Fibroblast of skin of right biceps (primary cell): Measurements from ENCODE around the gene C4orf17.
"Not testable (repeated sequence)": the region's sequence is repeated elsewhere in the genome, so short reads cannot be mapped to it uniquely, and the experiment has no call there.

ENCODE experiments used
- DNase-seq: peaks from one replicate; pipeline ENCODE4 v3.0.0-alpha.2; 2013

C4orf17 gene

DNA sequence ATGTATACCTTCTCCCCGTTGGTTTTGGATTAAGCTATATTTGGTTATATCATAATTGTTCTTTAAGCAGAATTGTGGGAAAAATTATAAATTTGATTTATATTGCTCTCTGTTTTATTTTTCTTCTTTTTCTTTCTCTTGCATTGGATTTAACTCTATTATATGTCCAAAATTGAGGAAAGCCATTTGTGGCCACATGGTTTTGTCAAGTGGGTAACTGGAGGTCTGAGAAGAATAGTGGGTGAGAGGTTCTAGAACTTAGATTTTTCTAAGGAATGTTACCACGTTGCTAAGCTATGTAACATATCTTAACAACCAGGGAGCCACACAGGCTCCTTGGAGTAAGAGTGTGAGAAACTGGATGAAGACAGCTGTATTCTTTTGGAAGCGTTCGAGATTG is at the start of gene C4orf17:
Gene C4orf17, plus strand, starts transcription at position 301 of the 400 bp plus-strand sequence. CDS start 2,061 bp downstream, outside the sequence.
- DNase-seq: no peak

DNA sequence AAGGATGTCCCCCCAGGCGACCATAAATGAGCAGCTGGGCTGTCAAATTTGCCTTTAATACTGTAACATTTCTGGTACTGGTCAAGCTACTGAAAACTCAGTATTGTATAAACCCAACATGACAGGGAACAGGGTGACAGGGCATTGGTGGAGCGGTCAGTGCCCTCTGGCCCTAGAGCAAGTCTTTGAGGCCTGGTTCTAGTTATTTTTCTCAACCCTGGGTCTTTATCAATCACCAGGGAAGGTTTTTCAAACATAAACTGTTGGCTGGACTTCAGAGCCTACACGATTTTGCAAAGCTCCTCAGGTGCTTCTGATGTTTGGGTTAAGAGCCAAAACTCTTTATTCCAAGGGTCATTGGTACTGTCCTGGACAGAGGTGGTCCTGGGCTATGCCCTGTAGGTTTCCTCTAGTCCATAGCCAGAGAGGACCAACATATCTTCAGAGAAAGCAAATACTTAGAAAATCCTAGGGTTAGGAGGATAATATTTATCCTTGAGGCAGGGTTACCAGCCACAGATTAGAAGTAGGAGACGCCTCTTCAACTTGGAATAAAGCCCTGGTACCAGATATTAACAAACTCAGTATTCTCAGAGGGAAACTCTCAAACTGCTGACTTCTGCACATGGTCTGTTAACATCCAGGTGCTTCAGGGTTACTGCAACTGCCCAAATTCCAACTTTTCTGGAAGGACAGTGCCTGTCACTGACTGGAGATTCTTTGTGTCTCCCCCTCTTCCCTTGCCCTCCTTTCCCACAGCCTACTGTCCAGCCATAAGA is 49.0 kb upstream of the C4orf17 start:
- DNase-seq: no peak

DNA sequence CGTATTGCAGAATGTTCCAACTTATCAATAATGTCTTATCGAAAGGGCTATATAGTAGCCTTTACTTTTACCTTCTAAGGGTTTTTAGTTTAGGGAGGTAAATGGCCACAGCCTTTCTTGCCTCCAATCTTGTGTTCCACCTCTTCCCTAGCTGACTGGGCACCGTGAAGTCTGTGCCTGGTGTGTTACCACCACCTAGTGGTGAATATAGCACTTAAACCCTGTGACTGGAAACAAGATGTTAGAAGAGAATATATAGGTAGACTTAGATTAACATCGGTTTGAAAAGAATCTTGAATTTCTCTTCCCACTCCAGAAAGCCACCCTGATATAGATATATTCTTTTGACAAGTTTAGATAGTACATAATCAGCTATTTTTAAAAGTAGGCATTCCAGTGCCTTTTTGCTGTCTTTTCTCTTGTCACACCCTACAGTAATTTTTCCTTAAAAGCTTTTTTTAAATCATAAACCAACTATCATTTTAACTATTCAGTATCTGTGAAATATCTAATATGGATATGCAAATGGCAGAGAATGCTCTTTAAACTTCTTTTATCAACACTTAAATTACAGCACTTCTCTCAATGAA is 47.9 kb upstream of the C4orf17 start:
- DNase-seq: peak; percentile 67

DNA sequence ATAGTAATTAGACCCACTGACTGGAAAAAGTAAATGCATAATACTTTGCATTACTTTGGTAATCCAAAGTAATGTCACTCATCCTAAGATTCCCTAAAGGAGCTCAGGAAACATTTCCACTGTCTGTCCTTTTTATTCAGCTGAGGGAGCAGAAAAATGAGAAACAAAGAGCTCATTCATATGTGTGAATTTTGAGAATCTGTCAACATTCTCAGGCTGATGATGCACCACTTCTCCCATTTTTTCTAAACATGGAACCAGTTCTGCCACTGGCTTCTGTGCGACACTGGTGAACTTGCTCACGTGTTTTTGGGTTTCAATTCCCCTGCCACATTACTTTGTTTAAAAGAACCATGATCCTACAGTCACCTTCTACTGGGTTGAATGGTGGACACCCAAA is 47.3 kb upstream of the C4orf17 start:
- no peak for DNase-seq

DNA sequence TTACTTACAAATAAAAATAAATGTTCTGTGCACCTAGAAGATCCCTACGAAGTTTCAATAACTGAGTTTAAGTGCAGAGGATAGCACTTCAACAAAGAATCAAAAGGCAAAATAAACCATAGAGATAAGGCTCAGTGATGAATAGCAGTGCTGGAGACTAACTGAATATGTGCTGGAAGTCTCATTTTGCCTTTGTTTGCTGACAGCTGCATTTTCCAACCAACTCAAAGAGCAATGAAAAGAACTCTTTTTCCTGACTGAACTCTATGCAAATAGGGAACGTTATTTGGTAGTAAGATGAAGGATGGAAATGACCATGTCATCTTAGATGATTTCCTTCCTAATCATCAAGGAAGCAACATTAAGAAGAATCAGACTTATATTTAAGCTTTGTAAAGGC is 42.9 kb upstream of the C4orf17 start:
- no peak for DNase-seq

DNA sequence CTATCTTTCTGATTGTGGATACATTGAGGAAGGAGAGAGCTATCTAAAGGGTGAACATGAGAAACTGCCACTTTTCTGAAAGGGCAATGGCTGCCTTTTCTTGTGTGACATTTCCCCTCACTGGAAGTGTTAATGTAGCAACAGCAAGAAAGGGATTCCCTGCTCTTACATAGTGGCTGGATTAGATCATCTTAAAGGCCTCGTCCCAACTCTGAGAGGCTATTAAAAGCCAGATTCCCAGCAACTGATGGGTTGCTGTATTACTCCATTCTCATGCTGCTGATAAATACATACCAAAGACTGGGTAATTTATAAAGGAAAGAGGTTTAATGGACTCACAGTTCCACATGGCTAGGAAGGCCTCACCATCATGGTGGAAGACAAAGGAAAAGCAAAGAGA is 41.9 kb upstream of the C4orf17 start:
- DNase-seq: peak; percentile 3

DNA sequence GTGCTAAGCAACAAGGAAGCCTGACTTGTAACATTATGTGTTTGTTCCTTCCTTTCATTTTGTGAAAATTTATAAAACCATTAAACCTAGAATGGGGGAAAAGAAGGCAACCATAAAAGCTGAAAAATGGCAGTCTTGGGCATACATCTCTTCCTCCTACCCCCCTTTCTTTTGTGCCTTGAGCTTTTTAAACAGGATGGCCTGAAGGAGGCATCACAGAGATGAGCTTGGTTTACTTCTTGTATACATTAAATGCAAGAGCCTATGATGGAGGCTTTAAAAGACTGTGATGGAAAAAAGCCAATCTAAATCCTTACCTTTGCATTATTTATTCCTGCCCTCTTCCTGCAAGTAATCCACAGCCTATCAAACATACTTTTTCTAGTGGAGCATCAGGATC is 39.5 kb upstream of the C4orf17 start:
- no peak for DNase-seq

DNA sequence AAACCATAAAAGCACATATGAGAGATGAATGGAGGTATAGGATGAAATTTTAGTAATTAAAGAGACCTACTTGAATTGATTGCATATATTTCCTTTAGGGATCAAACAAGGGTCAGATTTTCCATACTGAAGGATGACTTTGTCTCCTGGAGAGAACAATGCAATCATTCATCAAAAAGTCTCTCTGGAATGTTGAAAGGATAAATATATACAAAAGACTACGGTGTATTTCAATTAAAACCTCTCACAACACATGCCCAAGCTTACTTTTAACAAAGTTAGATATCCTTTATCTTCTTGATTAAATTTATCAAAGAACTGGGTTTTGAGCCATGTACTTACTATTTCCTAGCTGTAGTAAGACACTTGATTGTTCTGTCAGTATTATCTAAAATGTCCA is 38.9 kb upstream of the C4orf17 start:
- DNase-seq: no peak

DNA sequence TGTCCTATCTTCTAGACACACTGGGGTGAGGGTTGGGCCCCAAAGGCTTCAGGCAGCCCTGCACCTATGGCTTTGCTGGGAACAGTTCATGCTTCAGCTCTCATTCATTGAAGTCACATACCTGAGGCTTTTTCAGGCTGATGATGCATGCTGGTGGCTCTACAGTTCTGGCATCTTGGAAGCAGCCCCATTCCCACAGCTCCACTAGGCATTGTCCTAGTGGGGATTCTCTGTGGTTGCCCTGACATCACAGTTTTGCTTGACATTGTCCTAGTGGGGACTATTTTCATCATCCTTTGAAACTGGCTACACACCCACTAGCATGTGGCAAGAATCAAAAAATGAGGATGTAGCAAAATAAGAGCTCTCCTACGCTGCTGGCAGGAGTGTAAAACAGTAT is 37.7 kb upstream of the C4orf17 start:
- peak; percentile 33 for DNase-seq

DNA sequence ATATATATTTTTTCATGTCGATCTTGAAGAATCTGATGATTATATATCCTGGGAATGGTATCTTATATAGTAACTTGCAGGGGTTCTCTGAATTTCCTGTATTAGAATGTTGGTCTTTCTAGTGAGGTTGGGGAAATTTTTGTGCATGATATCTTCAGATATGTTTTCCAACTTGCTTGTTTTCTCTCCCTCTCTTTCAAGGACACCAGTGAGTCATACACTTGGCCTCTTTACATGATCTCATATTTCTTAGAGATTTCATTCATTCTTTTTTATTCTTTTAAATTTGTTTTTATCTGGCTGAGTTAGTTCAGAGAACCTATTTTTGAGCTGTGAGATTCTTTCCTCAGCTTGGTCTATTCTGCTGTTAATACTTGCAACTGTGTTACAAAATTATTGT is 27.2 kb upstream of the C4orf17 start:
- DNase-seq: no peak

DNA sequence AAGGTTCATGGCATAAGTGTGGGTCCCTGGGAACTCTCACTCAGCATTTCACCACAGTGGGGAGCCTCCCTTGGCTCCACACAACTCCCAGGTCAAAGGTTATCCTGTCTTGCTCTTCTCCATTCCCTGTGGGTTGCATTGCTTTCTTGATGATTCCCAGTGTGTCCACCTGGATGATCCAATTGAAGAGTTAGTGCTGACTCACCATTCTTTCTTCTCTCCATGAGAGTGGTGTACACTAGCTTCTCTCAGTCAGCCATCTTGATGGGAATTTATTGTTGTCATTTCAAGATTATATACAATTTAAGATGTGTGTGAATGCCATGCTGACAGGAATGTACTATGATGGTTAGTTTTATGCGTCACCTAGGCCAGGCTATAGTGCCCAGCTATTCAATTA is 25.6 kb upstream of the C4orf17 start:
- no peak for DNase-seq

DNA sequence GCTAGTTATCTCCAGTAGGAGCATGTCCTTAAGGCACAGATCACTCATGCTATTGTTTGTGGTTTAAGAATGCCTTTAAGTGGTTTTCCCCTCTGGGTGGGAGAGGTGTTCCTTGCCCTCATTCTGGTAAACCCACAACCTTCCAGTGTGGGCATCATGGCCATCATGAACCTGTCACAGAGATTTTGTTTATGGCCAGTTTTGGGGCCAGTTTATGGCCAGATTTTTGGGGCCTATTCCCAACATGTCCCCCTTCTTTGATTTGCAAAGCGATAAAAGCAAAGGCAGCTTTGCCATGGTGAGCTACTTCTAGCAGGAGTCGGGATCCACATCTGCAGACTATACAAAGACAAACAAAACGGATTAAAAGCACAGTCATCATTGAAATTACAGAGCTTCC is 24.2 kb upstream of the C4orf17 start:
- DNase-seq: not testable (repeated sequence)

DNA sequence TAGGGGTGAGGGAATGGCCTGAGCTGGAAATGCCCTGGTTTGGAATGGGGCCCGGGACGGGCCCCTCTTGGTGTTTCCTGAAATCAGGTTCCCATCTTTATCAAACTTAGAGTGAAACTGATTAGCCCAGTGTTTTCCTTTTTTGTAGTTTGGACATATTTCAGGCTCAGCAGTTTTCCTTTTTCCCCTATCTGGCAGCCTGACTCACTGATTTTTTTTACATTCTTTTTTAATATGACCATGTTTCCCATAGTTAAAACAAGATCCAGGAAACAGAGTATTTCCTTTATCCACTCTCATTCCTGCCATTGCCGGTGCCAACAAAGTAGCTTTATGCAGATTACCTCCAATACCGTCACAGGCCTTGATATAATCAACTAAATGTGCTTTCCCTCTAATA is 20.5 kb upstream of the C4orf17 start:
- no peak for DNase-seq

DNA sequence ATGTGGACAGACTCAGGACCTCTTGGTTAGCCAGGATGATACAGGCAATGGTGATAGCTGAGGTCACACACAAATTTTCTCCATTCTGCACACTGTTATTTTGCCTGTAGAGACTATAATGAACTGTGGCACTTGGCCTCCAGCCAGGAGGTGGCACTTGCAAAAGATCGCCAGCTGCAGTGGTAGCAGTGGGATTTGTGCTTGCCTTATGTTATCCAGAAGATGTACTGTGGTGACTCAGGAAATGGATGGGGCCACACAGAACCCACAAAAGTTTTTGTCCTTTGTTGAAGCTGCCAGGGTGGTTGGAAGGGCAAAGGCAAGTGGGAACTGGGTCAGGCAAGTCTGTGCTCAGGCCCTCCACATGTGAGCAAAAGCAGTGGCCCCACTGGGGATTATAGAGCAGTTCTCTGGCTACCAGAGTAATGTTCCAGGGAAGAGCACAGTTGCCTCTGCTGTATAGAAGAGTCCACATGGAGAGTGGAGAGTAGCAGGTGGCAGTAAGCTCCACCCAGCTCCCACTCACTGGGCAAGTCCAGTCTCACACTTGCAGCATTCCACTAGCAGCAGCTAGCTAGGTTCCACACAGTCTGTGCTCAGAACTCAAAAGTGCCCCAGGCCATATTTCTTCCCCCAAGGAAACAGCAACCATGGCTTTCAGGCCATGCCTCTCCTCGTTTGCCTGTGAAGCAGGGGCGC is 5.9 kb upstream of the C4orf17 start:
- DNase-seq: no peak

DNA sequence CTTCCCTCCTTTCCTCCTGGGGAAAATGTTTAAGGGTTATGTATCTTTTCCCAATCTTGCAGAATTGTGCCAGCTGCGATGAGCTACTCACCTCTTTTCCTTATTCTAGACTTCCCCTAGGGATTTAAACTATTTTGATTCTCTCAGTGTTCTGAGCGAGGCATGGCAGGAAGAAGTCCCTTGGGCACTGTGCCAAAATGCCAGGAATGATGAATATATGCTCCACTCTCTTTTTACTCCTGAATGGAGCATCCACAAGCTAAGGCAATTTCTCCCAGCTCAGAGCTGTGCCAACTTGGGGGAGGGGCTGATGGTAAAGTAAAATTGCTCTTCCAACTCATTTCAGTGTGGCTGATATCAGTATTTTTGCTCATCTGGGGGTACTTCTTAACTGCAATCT is 4.0 kb upstream of the C4orf17 start:
- peak; percentile 5 for DNase-seq

DNA sequence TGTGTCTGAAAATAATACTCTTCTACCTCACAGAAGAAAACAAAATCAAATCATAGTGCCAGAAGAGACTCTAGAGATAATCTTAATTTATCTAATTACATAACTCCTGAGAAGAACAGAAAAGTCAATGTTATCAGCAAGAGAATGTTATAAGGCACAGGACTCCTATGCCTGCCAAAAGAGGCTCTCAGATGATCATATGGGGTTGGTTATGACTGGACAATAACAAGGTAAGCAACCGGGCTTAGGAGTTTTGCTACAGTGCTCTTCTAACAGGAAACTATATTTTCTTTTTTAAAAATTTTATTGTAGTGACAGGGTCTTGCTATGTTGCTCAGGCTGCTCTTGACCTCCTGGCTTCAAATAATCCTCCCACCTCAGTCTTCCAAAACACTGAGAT is 3.5 kb upstream of the C4orf17 start:
- DNase-seq: no peak

DNA sequence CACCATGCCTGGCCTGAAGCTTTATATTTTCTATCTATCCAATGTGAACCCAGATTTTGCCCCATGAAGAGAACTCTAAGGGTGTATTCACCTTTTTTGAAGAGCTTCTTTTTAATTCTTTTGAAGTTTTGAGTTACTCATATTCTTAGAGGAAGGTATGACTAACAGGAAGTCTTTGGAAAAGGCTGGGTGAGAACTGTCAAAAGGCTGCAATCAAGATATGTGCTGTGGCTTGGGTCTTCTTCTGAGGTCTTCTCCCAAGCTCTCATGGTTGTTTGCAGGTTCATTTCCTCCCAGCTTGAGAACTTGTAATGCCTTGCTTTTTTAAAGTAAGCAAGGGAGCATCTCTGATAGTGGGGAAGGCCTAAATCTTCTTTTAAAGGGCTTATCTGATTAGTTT is 3.1 kb upstream of the C4orf17 start:
- no peak for DNase-seq

DNA sequence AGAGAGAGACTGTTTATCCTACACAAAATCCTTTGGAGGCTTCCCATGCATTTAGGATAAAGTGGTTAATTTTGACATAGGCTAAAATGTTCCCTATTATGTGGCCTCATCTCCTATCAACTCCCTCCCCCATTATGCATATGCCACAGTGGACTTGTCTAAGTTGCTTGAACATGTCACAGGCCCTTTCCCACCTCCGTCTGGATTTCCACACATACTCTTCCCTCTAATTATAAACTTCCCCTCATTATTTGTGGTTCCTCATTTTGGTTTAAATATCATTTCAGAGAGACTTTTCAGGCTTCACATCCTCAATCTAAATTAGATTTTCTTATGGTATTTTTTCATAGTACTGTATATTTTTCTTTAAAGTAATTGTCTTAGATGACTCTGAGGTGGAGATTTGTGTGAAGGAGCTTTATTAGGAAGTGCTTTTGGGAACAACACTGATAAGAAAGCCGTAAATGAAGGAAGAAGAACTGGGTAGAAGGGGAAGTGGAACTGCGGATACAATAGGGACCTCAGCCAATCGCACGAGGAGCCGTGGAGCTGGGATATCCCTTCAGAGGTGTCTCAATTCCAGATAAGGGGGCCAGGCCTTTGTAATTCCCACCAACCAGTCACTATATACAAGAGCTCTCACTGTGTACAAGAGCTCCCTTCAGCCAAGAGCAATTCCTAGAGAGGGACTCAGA is 7.9 kb downstream of the C4orf17 start:
- DNase-seq: no peak

DNA sequence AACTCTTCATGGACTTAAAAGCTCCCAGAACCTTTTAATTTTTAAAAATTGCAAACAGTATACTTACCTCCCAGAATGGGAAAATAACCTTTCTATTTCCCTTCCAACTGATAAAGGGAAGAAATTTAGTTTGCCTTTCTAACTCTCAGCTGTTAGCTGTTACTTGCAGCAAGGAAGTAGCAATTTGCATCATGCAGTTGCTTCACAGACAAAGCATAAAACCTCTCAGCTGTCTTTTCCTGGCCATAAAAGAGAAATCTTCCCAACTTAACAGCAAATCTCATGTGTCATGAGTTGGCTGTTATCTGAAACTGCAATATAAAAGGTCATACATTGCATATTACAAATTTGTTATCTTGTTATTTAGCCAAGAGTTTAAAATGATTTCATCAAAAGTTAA is 18.4 kb downstream of the C4orf17 start:
- peak; percentile 13 for DNase-seq

DNA sequence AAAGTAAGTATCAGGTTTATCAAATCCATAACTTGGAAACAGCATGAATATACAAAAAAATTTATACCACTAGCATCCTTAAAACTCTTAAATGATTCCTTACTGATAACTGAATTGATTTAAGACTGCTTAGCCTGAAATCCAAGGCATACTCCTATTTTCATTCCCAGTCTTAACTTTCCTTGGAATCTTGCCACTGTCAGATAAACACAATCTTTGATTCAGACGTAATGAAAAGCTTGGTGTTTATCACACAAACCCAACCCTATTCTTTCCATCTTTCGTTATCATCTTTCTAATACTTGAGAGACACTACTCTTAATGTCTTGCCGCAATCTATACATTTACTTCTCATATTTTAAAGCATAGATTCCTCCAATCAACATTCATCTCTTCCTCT is 19.1 kb downstream of the C4orf17 start:
- no peak for DNase-seq

DNA sequence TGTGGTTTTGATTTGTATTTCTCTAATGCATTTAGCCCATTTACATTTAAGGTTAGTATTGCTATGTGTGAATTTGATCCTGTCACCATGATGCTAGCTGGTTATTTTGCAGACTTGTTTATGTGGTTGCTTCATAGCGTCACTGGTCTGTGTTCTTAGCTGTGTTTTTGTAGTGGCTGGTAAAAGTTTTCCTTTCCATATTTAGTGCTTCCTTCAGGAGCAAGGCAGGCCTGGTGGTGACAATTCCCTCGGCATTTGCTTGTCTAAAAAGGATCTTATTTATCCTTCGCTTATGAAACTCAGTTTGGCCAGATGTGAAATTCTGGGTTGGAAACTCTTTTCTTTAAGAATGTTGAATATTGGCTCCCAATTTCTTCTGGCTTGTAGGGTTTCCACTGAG is 23.9 kb downstream of the C4orf17 start:
- not testable (repeated sequence) for DNase-seq

DNA sequence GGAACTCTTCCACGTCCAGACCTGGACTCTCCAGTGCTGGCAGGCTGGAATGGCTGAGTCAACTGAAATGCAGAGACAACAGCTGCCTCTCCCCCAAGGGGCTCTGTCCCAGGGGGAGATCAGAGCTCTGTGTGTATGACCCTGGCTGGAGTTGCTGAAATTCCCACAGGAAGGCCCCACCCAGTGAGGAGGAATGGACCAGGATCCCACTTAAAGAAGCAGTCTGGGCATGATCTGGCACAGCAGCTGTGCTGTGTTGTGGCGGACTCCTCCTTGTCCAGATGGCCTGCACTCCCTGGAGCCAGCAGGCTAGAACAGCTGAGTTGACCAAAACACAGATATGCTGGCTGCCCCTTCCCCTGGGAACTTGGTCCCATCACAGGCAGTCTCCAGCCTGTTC is 25.4 kb downstream of the C4orf17 start:
- DNase-seq: no peak

DNA sequence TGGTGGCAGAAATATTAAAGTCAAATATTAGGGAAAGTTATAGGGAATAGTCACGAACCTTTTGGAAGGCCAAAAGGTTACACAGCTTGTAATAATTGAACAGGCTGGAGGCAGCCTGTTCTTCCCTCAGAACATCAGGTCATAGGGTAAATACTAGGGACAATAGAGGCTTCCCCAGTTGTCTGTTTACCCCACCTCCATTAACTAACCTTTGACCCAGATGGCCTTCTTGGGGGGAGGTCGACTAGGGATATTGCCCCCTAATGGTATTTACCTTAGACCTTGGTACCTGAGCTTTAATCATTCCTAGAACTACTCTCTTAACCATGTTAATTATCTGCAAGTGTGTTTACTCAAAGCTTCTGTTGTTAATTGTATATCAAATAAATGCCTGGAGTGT is 26.0 kb downstream of the C4orf17 start:
- no peak for DNase-seq

DNA sequence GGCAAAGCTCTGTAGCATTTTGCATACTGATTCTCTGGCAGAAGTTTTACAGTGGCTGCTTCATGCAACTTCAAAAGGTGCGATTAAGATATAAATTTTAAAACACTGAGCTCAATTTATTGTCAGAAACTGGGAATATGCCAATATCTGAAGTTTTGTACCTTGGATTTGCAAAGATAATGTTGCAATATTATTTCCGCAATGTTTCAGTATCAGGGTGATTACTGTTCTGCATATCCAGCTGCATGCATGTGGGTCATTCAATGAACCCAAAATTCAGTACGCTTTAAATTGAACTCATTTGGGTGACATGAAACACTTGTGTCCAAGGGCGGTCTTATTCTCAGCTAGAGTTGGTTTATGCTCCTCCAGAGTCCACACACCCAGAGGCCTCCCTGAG is 26.9 kb downstream of the C4orf17 start:
- DNase-seq: no peak
